HepG2 (cell line): ENCODE measurements around the gene FRRS1. TPM values are rescaled to one million over a fixed set of nuclear protein-coding genes. Genes with fewer than 3 reads are reported as not detected.

Experiments
- ARNT2 ChIP-seq: sonication (generic); formaldehyde crosslinking; IDR thresholded peaks from 2 replicates; pipeline ENCODE4 v1.8.0; 2022; ENCODE audit warnings: mild to moderate bottlenecking, low read depth, missing genetic modification reagents, moderate library complexity
- CEBPG ChIP-seq: IDR thresholded peaks from 2 replicates; pipeline ENCODE4 v1.6.1; 2016
- FOXP4 ChIP-seq: sonication (generic); formaldehyde crosslinking; IDR thresholded peaks from 2 replicates; pipeline ENCODE4 v1.4.0; 2020; ENCODE audit warnings: missing genetic modification reagents
- HDAC2 ChIP-seq: sonication (generic); formaldehyde crosslinking; IDR thresholded peaks from 2 replicates; pipeline ENCODE4 v1.4.0; 2020; ENCODE audit warnings: missing genetic modification reagents
- HNF4A ChIP-seq: sonication (generic); formaldehyde crosslinking; IDR thresholded peaks from 2 replicates; pipeline ENCODE4 v1.4.0; 2020; ENCODE audit warnings: missing genetic modification reagents
- IRX3 ChIP-seq: sonication (generic); formaldehyde crosslinking; IDR thresholded peaks from 2 replicates; pipeline ENCODE4 v1.8.1; 2023; ENCODE audit warnings: mild to moderate bottlenecking, low read depth, missing genetic modification reagents, borderline replicate concordance
- NRL ChIP-seq: sonication (generic); formaldehyde crosslinking; IDR thresholded peaks from 2 replicates; pipeline ENCODE4 v1.5.0; 2020; ENCODE audit warnings: missing genetic modification reagents, mild to moderate bottlenecking, moderate library complexity, borderline replicate concordance
- SOX6 ChIP-seq, 2 experiments: fragments of 450-650 bp in 1 of 2; sonication (generic) in 1 of 2; formaldehyde crosslinking in 1 of 2; IDR thresholded peaks; 2 replicates each; pipeline versions ENCODE4 v1.4.0 to v1.6.1; 2017 to 2020; ENCODE audit warnings: antibody characterized with exemption in 1 of 2, mild to moderate bottlenecking in 1 of 2, missing genetic modification reagents in 1 of 2
- SRY ChIP-seq: sonication (generic); formaldehyde crosslinking; IDR thresholded peaks from 2 replicates; pipeline ENCODE4 v1.8.0; 2022; ENCODE audit warnings: mild to moderate bottlenecking, missing genetic modification reagents
- ZBTB21 ChIP-seq: sonication (generic); formaldehyde crosslinking; IDR thresholded peaks from 2 replicates; pipeline ENCODE4 v1.4.0; 2020; ENCODE audit warnings: missing genetic modification reagents
- ZNF296 ChIP-seq: sonication (generic); formaldehyde crosslinking; conservative IDR thresholded peaks from 2 replicates; pipeline ENCODE4 v1.5.0; 2020; ENCODE audit warnings: mild to moderate bottlenecking, missing genetic modification reagents
- ZNF331 ChIP-seq: sonication (generic); formaldehyde crosslinking; IDR thresholded peaks from 2 replicates; pipeline ENCODE4 v1.4.0; 2020; ENCODE audit warnings: missing genetic modification reagents
- ZNF44 ChIP-seq: sonication (generic); formaldehyde crosslinking; IDR thresholded peaks from 2 replicates; pipeline ENCODE4 v1.5.1; 2020; ENCODE audit warnings: mild to moderate bottlenecking, missing genetic modification reagents
- ZNF460 ChIP-seq: sonication (generic); formaldehyde crosslinking; IDR thresholded peaks from 2 replicates; pipeline ENCODE4 v1.5.1; 2020; ENCODE audit warnings: missing genetic modification reagents, mild to moderate bottlenecking, borderline replicate concordance
- ZNF549 ChIP-seq: sonication (generic); formaldehyde crosslinking; IDR thresholded peaks from 2 replicates; pipeline ENCODE4 v1.5.0; 2020; ENCODE audit warnings: missing genetic modification reagents
- ZNF7 ChIP-seq: IDR thresholded peaks from 2 replicates; pipeline ENCODE4 v1.6.1; 2016; ENCODE audit warnings: missing biosample characterization, missing genetic modification reagents
- ZNF792 ChIP-seq: IDR thresholded peaks from 2 replicates; pipeline ENCODE4 v1.6.1; 2016
- polyA plus RNA-seq, 8 experiments: library from polyadenylated mRNA; depleted of rRNA in 3 of 8; stranded (reverse) in 7 of 8; unstranded in 1 of 8; fragments of >200 nt; fragmentation: Illumina TruSeq in 4 of 8; extraction: Trizol in 4 of 8; gene quantifications; 2 replicates each; pipeline versions ENCODE4 v1.2.1 to v1.2.3, GENCODE V29; 2011 to 2016; ENCODE audit warnings: low read depth in 4 of 8, missing spikeins in 1 of 8, mixed read lengths in 1 of 8; ENCODE audit not compliant: insufficient read depth in 1 of 8
- total RNA-seq, 5 experiments: library from RNA; depleted of rRNA; stranded (reverse); fragments of >200 nt; fragmentation: Illumina TruSeq; extraction: Trizol; gene quantifications; 2 replicates each; pipeline ENCODE4 v1.2.3, GENCODE V29; 2016; ENCODE audit warnings: low read depth in 1 of 5
- TF ChIP-seq, protein P1 (sequence below): sonication (generic); formaldehyde crosslinking; IDR thresholded peaks from 2 replicates; pipeline ENCODE4 v1.4.0; 2020; ENCODE audit warnings: missing genetic modification reagents, mild to moderate bottlenecking, borderline replicate concordance
- TF ChIP-seq, protein P2 (sequence below): conservative IDR thresholded peaks from 2 replicates; pipeline ENCODE4 v1.6.1; 2018; ENCODE audit warnings: missing genetic modification reagents
- TF ChIP-seq, protein P3 (sequence below): sonication (generic); formaldehyde crosslinking; IDR thresholded peaks from 2 replicates; pipeline ENCODE4 v1.4.0; 2020; ENCODE audit warnings: mild to moderate bottlenecking, low read depth, missing genetic modification reagents
- TF ChIP-seq, protein P4 (sequence below): IDR thresholded peaks from 2 replicates; pipeline ENCODE4 v1.6.1; 2018; ENCODE audit warnings: missing genetic modification reagents, mild to moderate bottlenecking, missing compliant biosample characterization

FRRS1 gene
- total and polyA plus RNA-seq, 2 of the 13 experiments (the other 11 are each of a cell fraction or from before 2014, with no cell fraction given): 22.6 to 23.4 TPM

DNA sequence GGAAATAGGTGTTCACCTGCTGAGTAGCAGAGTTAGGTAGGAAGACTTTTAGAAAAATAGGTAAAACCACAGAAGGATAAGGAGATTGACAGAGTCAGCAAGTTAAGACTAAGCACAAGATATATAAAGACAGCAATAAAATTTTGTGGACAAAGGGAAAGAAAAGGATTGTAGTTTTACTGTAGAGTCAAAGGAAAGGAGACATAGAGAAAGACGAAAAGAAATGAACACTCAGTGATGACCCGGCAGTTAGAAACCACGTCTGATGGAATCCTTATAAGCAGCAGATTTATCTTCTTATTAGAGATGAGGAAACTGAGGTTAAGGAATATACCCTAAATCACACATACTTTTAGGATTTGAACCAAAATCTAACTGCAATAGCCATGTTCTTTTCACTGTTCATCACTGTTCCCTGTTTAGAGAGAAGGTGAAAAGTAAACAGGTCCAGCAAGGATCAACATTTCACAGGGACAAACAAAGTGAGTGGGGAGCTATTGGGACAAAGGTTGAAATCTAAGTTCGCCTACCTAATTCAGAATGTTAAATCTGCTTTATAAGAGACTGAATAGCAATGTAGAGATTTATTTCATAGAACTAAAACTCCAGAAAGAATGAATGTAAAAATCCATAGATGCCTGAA lies 6.8 kb downstream of the FRRS1 start (continued):
- TF ChIP-seq, protein P1, sequence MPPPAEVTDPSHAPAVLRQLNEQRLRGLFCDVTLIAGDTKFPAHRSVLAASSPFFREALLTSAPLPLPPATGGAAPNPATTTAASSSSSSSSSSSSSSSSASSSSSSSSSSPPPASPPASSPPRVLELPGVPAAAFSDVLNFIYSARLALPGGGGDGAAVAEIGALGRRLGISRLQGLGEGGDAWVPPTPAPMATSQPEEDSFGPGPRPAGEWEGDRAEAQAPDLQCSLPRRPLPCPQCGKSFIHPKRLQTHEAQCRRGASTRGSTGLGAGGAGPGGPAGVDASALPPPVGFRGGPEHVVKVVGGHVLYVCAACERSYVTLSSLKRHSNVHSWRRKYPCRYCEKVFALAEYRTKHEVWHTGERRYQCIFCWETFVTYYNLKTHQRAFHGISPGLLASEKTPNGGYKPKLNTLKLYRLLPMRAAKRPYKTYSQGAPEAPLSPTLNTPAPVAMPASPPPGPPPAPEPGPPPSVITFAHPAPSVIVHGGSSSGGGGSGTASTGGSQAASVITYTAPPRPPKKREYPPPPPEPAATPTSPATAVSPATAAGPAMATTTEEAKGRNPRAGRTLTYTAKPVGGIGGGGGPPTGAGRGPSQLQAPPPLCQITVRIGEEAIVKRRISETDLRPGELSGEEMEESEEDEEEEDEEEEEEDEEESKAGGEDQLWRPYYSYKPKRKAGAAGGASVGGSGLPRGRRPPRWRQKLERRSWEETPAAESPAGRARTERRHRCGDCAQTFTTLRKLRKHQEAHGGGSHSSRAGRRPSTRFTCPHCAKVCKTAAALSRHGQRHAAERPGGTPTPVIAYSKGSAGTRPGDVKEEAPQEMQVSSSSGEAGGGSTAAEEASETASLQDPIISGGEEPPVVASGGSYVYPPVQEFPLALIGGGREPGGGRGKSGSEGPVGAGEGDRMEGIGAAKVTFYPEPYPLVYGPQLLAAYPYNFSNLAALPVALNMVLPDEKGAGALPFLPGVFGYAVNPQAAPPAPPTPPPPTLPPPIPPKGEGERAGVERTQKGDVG (CRISPR knock-in tag): no peak
- TF ChIP-seq, protein P2, sequence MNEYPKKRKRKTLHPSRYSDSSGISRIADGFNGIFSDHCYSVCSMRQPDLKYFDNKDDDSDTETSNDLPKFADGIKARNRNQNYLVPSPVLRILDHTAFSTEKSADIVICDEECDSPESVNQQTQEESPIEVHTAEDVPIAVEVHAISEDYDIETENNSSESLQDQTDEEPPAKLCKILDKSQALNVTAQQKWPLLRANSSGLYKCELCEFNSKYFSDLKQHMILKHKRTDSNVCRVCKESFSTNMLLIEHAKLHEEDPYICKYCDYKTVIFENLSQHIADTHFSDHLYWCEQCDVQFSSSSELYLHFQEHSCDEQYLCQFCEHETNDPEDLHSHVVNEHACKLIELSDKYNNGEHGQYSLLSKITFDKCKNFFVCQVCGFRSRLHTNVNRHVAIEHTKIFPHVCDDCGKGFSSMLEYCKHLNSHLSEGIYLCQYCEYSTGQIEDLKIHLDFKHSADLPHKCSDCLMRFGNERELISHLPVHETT (CRISPR knock-in tag): no peak
- no peak for TF ChIP-seq ZNF44 (CRISPR knock-in tag)
- peak; percentile 74 for TF ChIP-seq HNF4A
- 0 out of 2 replicates have a peak, but pooled peaks have one; percentile 11 for TF ChIP-seq CEBPG (CRISPR knock-in tag)
- peak; percentile 86 for TF ChIP-seq FOXP4 (CRISPR knock-in tag)
- 0 out of 2 replicates have a peak, but pooled peaks have one; percentile 40 for TF ChIP-seq HDAC2 (CRISPR knock-in tag)
- no peak for TF ChIP-seq ARNT2 (CRISPR knock-in tag)
- no peak for TF ChIP-seq ZNF549 (CRISPR knock-in tag)
- no peak for TF ChIP-seq ZNF7 (CRISPR knock-in tag)
- TF ChIP-seq ZBTB21 (CRISPR knock-in tag): no peak
- no peak for TF ChIP-seq SRY (CRISPR knock-in tag)
- no peak for TF ChIP-seq NRL
- no peak for TF ChIP-seq ZNF296
- TF ChIP-seq, protein P3, sequence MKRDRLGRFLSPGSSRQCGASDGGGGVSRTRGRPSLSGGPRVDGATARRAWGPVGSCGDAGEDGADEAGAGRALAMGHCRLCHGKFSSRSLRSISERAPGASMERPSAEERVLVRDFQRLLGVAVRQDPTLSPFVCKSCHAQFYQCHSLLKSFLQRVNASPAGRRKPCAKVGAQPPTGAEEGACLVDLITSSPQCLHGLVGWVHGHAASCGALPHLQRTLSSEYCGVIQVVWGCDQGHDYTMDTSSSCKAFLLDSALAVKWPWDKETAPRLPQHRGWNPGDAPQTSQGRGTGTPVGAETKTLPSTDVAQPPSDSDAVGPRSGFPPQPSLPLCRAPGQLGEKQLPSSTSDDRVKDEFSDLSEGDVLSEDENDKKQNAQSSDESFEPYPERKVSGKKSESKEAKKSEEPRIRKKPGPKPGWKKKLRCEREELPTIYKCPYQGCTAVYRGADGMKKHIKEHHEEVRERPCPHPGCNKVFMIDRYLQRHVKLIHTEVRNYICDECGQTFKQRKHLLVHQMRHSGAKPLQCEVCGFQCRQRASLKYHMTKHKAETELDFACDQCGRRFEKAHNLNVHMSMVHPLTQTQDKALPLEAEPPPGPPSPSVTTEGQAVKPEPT (CRISPR knock-in tag): no peak
- TF ChIP-seq IRX3 (CRISPR knock-in tag): no peak
- peak; percentile 21; the same call in 1 of the 2 replicates for TF ChIP-seq ZNF331
- TF ChIP-seq ZNF460 (CRISPR knock-in tag): no peak
- no peak for TF ChIP-seq ZNF792 (CRISPR knock-in tag)
- no peak for TF ChIP-seq SOX6 (IDR thresholded peaks at IDR 0.05)
- TF ChIP-seq SOX6 (CRISPR knock-in tag; IDR thresholded peaks at IDR 0.05): 0 out of 2 replicates have a peak, but pooled peaks have one; percentile 11
- TF ChIP-seq, protein P4, sequence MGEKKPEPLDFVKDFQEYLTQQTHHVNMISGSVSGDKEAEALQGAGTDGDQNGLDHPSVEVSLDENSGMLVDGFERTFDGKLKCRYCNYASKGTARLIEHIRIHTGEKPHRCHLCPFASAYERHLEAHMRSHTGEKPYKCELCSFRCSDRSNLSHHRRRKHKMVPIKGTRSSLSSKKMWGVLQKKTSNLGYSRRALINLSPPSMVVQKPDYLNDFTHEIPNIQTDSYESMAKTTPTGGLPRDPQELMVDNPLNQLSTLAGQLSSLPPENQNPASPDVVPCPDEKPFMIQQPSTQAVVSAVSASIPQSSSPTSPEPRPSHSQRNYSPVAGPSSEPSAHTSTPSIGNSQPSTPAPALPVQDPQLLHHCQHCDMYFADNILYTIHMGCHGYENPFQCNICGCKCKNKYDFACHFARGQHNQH (CRISPR knock-in tag): no peak
